HepG2 (cell line): ENCODE data around the gene CEP63. TPM values are rescaled to one million over a fixed set of nuclear protein-coding genes. Genes with fewer than 3 reads are reported as not detected.

ENCODE experiments used
- ATAC-seq: fragments of 200-7000 bp; cut with Tn5 transposase; 3 replicates; pipeline ENCODE4 v1.9.1; 2020; ENCODE audit warnings: mild to moderate bottlenecking, moderate library complexity
- BruUV-seq: library from RNA; stranded (reverse); fragments of 400-500 nt; replicated peaks from 2 replicates; lab custom pipeline; 2021; lab: Mats Ljungman, UMichigan
- CTCF ChIA-PET: fragments of 300-600 bp; formaldehyde crosslinking; extraction: SDS; loops from one replicate; lab custom pipeline; 2021; ENCODE audit warnings: low total read pairs, inconsistent platforms, low intra/inter-chr PET ratio; lab: Yijun Ruan, JAX
- POLR2A ChIA-PET: fragments of 350-600 bp; sonication (Branson Sonifier 250); formaldehyde crosslinking; loops from one replicate; lab custom pipeline; 2020; ENCODE audit warnings: antibody characterized with exemption, inconsistent platforms; lab: Yijun Ruan, JAX
- DNase-seq: peaks from one replicate; pipeline ENCODE4 v3.0.0-alpha.2; 2015; ENCODE audit warnings: low spot score
- FAIRE-seq: peaks from 3 replicates; lab custom pipeline; 2011; peaks lifted over from hg19 to GRCh38; lab: Jason Lieb, UNC
- H2AFZ ChIP-seq: one replicate; pipeline ENCODE4 v1.6.1; 2011; ENCODE audit warnings: low read length, inconsistent platforms
- H3K27ac ChIP-seq: fragments of 300-600 bp; 3 replicates; pipeline ENCODE4 v1.8.0; 2011; ENCODE audit warnings: mixed run types, mild to moderate bottlenecking, mixed read lengths, low read length, inconsistent platforms; ENCODE audit not compliant: insufficient read depth; ENCODE audit errors: extremely low read length
- H3K27me3 ChIP-seq, 2 experiments: fragments of 200-600 bp in 1 of 2; 2 replicates in 1 of 2; 3 replicates in 1 of 2; pipeline versions ENCODE4 v1.6.0 to v1.8.0; 2011; ENCODE audit warnings: low read length in 2 of 2, mild to moderate bottlenecking in 2 of 2, moderate library complexity in 2 of 2, inconsistent platforms in 1 of 2; ENCODE audit not compliant: insufficient read depth in 2 of 2, control insufficient read depth in 1 of 2
- H3K36me3 ChIP-seq, 2 experiments: fragments of 200-600 bp in 1 of 2; replicated peaks in 1 of 2; 2 replicates in 1 of 2; 3 replicates in 1 of 2; pipeline versions ENCODE4 v1.5.1 to v1.8.0; 2011; ENCODE audit warnings: low read length in 2 of 2, inconsistent platforms in 1 of 2; ENCODE audit not compliant: insufficient read depth in 2 of 2, control insufficient read depth in 1 of 2
- H3K4me1 ChIP-seq: 2 replicates; pipeline ENCODE4 v1.5.1; 2012; ENCODE audit warnings: low read length, inconsistent platforms; ENCODE audit not compliant: insufficient read depth
- H3K4me2 ChIP-seq: 2 replicates; pipeline ENCODE4 v1.6.0; 2011; ENCODE audit warnings: low read depth, low read length, inconsistent platforms
- H3K4me3 ChIP-seq, 3 experiments: fragments of 200-600 bp in 1 of 3; sonication (generic), shearing (Covaris generic) in 1 of 3; replicated peaks in 1 of 3; 2 replicates each; pipeline ENCODE4 v1.5.1; 2011 to 2016; ENCODE audit warnings: low read length in 3 of 3, inconsistent platforms in 2 of 3, low read depth in 2 of 3, mild to moderate bottlenecking in 2 of 3, control low read depth in 1 of 3, mixed read lengths in 1 of 3; ENCODE audit not compliant: insufficient read depth in 1 of 3
- H3K79me2 ChIP-seq: one replicate; pipeline ENCODE4 v1.6.1; 2011; ENCODE audit warnings: low read length, inconsistent platforms; ENCODE audit not compliant: insufficient read depth
- H3K9ac ChIP-seq: 2 replicates; pipeline ENCODE4 v1.6.0; 2011; ENCODE audit warnings: mild to moderate bottlenecking, low read depth, low read length, inconsistent platforms; ENCODE audit not compliant: insufficient read depth
- H3K9me3 ChIP-seq: 2 replicates; pipeline ENCODE4 v1.5.1; 2012; ENCODE audit warnings: mild to moderate bottlenecking, low read length
- H4K20me1 ChIP-seq: 2 replicates; pipeline ENCODE4 v1.6.0; 2011; ENCODE audit warnings: inconsistent platforms, mild to moderate bottlenecking, low read length, moderate library complexity; ENCODE audit not compliant: insufficient read depth
- CEBPB ChIP-seq: IDR thresholded peaks from 2 replicates; pipeline ENCODE4 v1.6.1; 2011; ENCODE audit warnings: low read depth, low read length, improper control_type of control experiment, borderline replicate concordance
- FOXM1 ChIP-seq: sonication (generic); formaldehyde crosslinking; IDR thresholded peaks from 2 replicates; pipeline ENCODE4 v1.5.0; 2020; ENCODE audit warnings: missing genetic modification reagents
- RAD21 ChIP-seq: fragments of 450-650 bp; formaldehyde crosslinking; IDR thresholded peaks from 2 replicates; pipeline ENCODE4 v1.5.0; 2020; ENCODE audit warnings: mild to moderate bottlenecking
- SAP130 ChIP-seq: IDR thresholded peaks from 2 replicates; pipeline ENCODE4 v1.6.1; 2016; ENCODE audit warnings: low read depth
- SIX1 ChIP-seq: sonication (generic); formaldehyde crosslinking; IDR thresholded peaks from 2 replicates; pipeline ENCODE4 v1.4.0; 2020; ENCODE audit warnings: missing genetic modification reagents, borderline replicate concordance
- SMC3 ChIP-seq: IDR thresholded peaks from 2 replicates; pipeline ENCODE4 v1.6.1; 2011; ENCODE audit warnings: low read length, improper control_type of control experiment
- STAG1 ChIP-seq: sonication (generic); formaldehyde crosslinking; IDR thresholded peaks from 2 replicates; pipeline ENCODE4 v1.4.0; 2020; ENCODE audit warnings: missing genetic modification reagents
- TEAD3 ChIP-seq: optimal IDR thresholded peaks from 2 replicates; pipeline ENCODE3; 2016; ENCODE audit warnings: borderline replicate concordance
- ZFP36L1 ChIP-seq: sonication (generic); formaldehyde crosslinking; IDR thresholded peaks from 2 replicates; pipeline ENCODE4 v1.8.0; 2022; ENCODE audit warnings: mild to moderate bottlenecking, missing genetic modification reagents, moderate library complexity
- ZNF749 ChIP-seq: sonication (generic); formaldehyde crosslinking; IDR thresholded peaks from 2 replicates; pipeline ENCODE4 v1.8.0; 2022; ENCODE audit warnings: mild to moderate bottlenecking, missing genetic modification reagents, moderate library complexity, borderline replicate concordance
- WGBS: methylation state at CpG from one replicate; pipeline ENCODE4 v1.1.6; 2017; ENCODE audit warnings: low lambda C conversion rate; 5-methylcytosine and 5-hydroxymethylcytosine counted together
- in situ Hi-C: cut with HindIII; loops from 2 replicates; pipeline ENCODE4 v1.10.0; 2017; ENCODE audit warnings: low pct_unique_long_range_greater_than_20kb; ENCODE audit not compliant: extremely low pct_ligation_motif_present
- intact Hi-C: fragments of 100-400 bp; cut with micrococcal nuclease; formaldehyde crosslinking; loops from one replicate; pipeline ENCODE4 v1.10.0; 2022; ENCODE audit not compliant: unreplicated experiment
- polyA plus RNA-seq, 8 experiments: library from polyadenylated mRNA; depleted of rRNA in 3 of 8; stranded (reverse) in 7 of 8; unstranded in 1 of 8; fragments of >200 nt; fragmentation: Illumina TruSeq in 4 of 8; extraction: Trizol in 4 of 8; gene quantifications; 2 replicates each; pipeline versions ENCODE4 v1.2.1 to v1.2.3, GENCODE V29; 2011 to 2016; ENCODE audit warnings: low read depth in 4 of 8, missing spikeins in 1 of 8, mixed read lengths in 1 of 8; ENCODE audit not compliant: insufficient read depth in 1 of 8
- total RNA-seq, 5 experiments: library from RNA; depleted of rRNA; stranded (reverse); fragments of >200 nt; fragmentation: Illumina TruSeq; extraction: Trizol; gene quantifications; 2 replicates each; pipeline ENCODE4 v1.2.3, GENCODE V29; 2016; ENCODE audit warnings: low read depth in 1 of 5
- TF ChIP-seq, protein P1 (sequence below): sonication (generic); formaldehyde crosslinking; IDR thresholded peaks from 2 replicates; pipeline ENCODE4 v1.5.0; 2020; ENCODE audit warnings: mild to moderate bottlenecking, missing genetic modification reagents, moderate library complexity
- TF ChIP-seq, protein P2 (sequence below): IDR thresholded peaks from 2 replicates; pipeline ENCODE4 v1.6.1; 2012; ENCODE audit warnings: low read depth, low read length, improper control_type of control experiment

Gene CEP63
- total and polyA plus RNA-seq, 2 of the 13 experiments (the other 11 are each of a cell fraction or from before 2014, with no cell fraction given) = 7.2 to 18.4 TPM

DNA sequence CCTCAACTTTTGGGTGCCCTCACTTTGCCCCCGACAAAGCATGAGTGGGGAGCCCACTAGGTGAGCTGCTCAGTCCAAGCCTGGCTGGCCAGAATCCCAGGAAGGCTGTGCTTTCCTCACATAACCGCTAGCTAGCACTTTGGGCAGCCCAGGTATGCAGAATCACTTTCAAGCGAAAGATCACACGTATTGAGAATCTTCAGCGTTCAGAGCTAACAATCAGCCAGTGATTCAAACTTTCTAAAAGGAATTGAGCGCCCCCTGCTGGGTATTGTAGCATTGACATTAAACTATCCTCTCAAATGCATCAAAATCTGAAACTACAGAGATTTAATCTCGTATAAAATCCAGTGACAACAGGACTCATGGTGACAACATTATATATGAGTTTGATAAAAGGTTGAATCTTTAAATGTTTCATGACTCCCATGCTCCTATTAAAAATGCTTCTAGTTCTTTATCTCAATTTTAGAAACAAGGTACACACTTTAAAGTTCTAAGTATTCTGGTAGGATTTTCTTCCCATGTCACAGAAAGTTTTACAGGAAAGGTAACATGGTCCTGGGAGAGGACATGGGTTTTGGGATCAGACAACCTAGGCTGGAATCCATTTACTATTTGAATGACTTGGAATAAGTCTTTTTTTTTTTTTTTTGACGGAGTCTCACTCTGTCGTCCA, 11.8 kb upstream of the CEP63 start:
- peak; percentile 80 for DNase-seq

More for the DNA sequence above, 11.8 kb upstream of the CEP63 start:
- H3K4me1 ChIP-seq = peaks cover 29% of the 10 kb centered on the region
- POLR2A ChIA-PET = interaction anchor here (0.9 to 1.7 kb wide), 4 partner anchors 100 to 165 kb away, joined by 4 to 11 read pairs (median 4); partner anchors contain the start of gene AMOTL2
- no peak overlapping the region for H2AFZ ChIP-seq
- no peaks in the 10 kb centered on the region for H3K9me3 ChIP-seq
- ATAC-seq (peak; percentile 90), FAIRE-seq (peak; percentile 89)
- TF ChIP-seq ZFP36L1 (CRISPR knock-in tag) = no peak
- no peak for TF ChIP-seq SIX1 (CRISPR knock-in tag)
- TF ChIP-seq FOXM1 = no peak
- TF ChIP-seq, protein P1, sequence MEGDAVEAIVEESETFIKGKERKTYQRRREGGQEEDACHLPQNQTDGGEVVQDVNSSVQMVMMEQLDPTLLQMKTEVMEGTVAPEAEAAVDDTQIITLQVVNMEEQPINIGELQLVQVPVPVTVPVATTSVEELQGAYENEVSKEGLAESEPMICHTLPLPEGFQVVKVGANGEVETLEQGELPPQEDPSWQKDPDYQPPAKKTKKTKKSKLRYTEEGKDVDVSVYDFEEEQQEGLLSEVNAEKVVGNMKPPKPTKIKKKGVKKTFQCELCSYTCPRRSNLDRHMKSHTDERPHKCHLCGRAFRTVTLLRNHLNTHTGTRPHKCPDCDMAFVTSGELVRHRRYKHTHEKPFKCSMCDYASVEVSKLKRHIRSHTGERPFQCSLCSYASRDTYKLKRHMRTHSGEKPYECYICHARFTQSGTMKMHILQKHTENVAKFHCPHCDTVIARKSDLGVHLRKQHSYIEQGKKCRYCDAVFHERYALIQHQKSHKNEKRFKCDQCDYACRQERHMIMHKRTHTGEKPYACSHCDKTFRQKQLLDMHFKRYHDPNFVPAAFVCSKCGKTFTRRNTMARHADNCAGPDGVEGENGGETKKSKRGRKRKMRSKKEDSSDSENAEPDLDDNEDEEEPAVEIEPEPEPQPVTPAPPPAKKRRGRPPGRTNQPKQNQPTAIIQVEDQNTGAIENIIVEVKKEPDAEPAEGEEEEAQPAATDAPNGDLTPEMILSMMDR = peak; percentile 78
- peak; percentile 78 for TF ChIP-seq SMC3
- peak; percentile 63 for TF ChIP-seq RAD21
- TF ChIP-seq TEAD3 = peak; percentile 66
- TF ChIP-seq CEBPB = no peak
- TF ChIP-seq, protein P2, sequence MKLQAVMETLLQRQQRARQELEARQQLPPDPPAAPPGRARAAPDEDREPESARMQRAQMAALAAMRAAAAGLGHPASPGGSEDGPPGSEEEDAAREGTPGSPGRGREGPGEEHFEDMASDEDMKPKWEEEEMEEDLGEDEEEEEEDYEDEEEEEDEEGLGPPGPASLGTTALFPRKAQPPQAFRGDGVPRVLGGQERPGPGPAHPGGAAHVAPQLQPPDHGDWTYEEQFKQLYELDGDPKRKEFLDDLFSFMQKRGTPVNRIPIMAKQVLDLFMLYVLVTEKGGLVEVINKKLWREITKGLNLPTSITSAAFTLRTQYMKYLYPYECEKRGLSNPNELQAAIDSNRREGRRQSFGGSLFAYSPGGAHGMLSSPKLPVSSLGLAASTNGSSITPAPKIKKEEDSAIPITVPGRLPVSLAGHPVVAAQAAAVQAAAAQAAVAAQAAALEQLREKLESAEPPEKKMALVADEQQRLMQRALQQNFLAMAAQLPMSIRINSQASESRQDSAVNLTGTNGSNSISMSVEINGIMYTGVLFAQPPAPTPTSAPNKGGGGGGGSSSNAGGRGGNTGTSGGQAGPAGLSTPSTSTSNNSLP = peak; percentile 88
- TF ChIP-seq ZNF749 (CRISPR knock-in tag) = 0 out of 2 replicates have a peak, but pooled peaks have one; percentile 34
- TF ChIP-seq SAP130 (CRISPR knock-in tag) = 0 out of 2 replicates have a peak, but pooled peaks have one; percentile 14
- TF ChIP-seq STAG1 (CRISPR knock-in tag) = peak; percentile 82
- no peak overlapping the region for H3K27ac ChIP-seq
- in situ Hi-C loops (loop anchor here (5.0 to 10.0 kb wide), 2 partner anchors 167 to 259 kb away; no protein-coding TSS in a partner anchor), intact Hi-C loops (loop anchor here (1.0 to 5.0 kb wide), 5 partner anchors 25 to 262 kb away; no protein-coding TSS in a partner anchor)
- 0 out of 2 replicates have a peak overlapping the region, but pooled peaks have one; percentile 37 for H3K4me2 ChIP-seq
- no peak overlapping the region for H3K4me3 ChIP-seq
- BruUV-seq = no TSS peak
- no peaks in the 10 kb centered on the region for H3K27me3 ChIP-seq
- H3K36me3 ChIP-seq = peaks cover 0 to 29% of the 10 kb centered on the region in 2 experiments; a peak in 4 of 5 replicates
- WGBS = 49% methylated on average over 8 of the region's 9 CpGs
- no peaks in the 10 kb centered on the region for H3K79me2 ChIP-seq
- CTCF ChIA-PET = interaction anchor here (0.8 to 2.6 kb wide), 2 partner anchors 115 to 165 kb away, joined by 6 to 48 read pairs; no protein-coding TSS in a partner anchor
- H4K20me1 ChIP-seq = no peaks in the 10 kb centered on the region
- H3K9ac ChIP-seq = no peak overlapping the region
